Left ventricle myocardium inferior (tissue), 1 donor: Measurements from ENCODE around the gene BRICD5. TPM values are rescaled to one million over a fixed set of nuclear protein-coding genes. Genes with fewer than 3 reads are reported as not detected.
"Not testable (repeated sequence)": the region's sequence is repeated elsewhere in the genome, so short reads cannot be mapped to it uniquely, and the experiment has no call there.

ENCODE experiments used
- DNase-seq: peaks from one replicate; pipeline ENCODE4 v3.0.0-alpha.2; 2020
- H3K27ac ChIP-seq: fragments of 200-600 bp; replicated peaks from 2 replicates; pipeline ENCODE4 v1.8.0; 2021
- H3K27me3 ChIP-seq: fragments of 200-600 bp; 2 replicates; pipeline ENCODE4 v1.8.0; 2021; ENCODE audit warnings: low read depth
- H3K36me3 ChIP-seq: fragments of 200-600 bp; 2 replicates; pipeline ENCODE4 v1.8.0; 2021
- H3K4me1 ChIP-seq: fragments of 200-600 bp; 2 replicates; pipeline ENCODE4 v1.8.0; 2021
- H3K4me3 ChIP-seq: fragments of 200-600 bp; 2 replicates; pipeline ENCODE4 v1.8.0; 2021; ENCODE audit warnings: mild to moderate bottlenecking, moderate library complexity
- H3K9me3 ChIP-seq: fragments of 200-600 bp; replicated peaks from 2 replicates; pipeline ENCODE4 v1.8.0; 2021
- CTCF ChIP-seq: fragments of 200-600 bp; IDR thresholded peaks from 2 replicates; pipeline ENCODE4 v1.8.0; 2021; ENCODE audit warnings: antibody characterized with exemption, mild to moderate bottlenecking, borderline replicate concordance
- intact Hi-C: fragments of 100-400 bp; cut with micrococcal nuclease; formaldehyde crosslinking; loops from one replicate; pipeline ENCODE4 v1.11.0; 2022
- total RNA-seq: library from RNA; stranded (reverse); fragmentation: NEBNext Ultra II Directional; extraction: Animal tissue kit (Norgen Biotek cat#: 25700); gene quantifications from one replicate; pipeline ENCODE4 v1.2.1, GENCODE V29; 2021
- donor health status: DM: no; HTN: yes; CAD: no; lungs with severe emphysema.

BRICD5 gene
- total RNA-seq, 1 donor from 2014 or later, result 10.9 TPM

- Histone ChIP-seq H3K27me3 (no peaks in the 10 kb centered on the region), H3K4me3 (no peak overlapping the region), H3K27ac (no peak overlapping the region), H3K36me3 (peaks cover 72% of the 10 kb centered on the region), H3K4me1 (peaks cover 19% of the 10 kb centered on the region), H3K9me3 (no peaks in the 10 kb centered on the region)
- no peak for DNase-seq
- TF ChIP-seq CTCF, result no peak
- intact Hi-C loops, result loop anchor here (10.0 kb wide), 1 partner anchor 170 kb away; no protein-coding TSS in a partner anchor
Measured at GRCh38 chr16:2244926-2245795, 34.5 kb upstream of the BRICD5 start.

GRCh38 chr16:2244301-2244700 is 33.6 kb upstream of the BRICD5 start:
- Histone ChIP-seq H3K4me1 (peaks cover 10% of the 10 kb centered on the region), H3K9me3 (no peaks in the 10 kb centered on the region), H3K36me3 (peaks cover 77% of the 10 kb centered on the region), H3K27me3 (no peaks in the 10 kb centered on the region), H3K27ac (no peak overlapping the region), H3K4me3 (no peak overlapping the region)
- intact Hi-C loops, result loop anchor here (10.0 kb wide), 1 partner anchor 170 kb away; no protein-coding TSS in a partner anchor
- no peak for TF ChIP-seq CTCF
- no peak for DNase-seq

- peaks cover 75% of the 10 kb centered on the region for H3K36me3 ChIP-seq
- no peak for DNase-seq
- no peak for TF ChIP-seq CTCF
Measured at GRCh38 chr16:2243781-2244180, 33.1 kb upstream of the BRICD5 start.

GRCh38 chr16:2243031-2243528 is 32.4 kb upstream of the BRICD5 start:
- intact Hi-C loops, result loop anchor here (10.0 kb wide), 1 partner anchor 168 kb away; no protein-coding TSS in a partner anchor
- TF ChIP-seq CTCF, result no peak
- Histone ChIP-seq H3K27me3 (no peaks in the 10 kb centered on the region), H3K36me3 (peaks cover 68% of the 10 kb centered on the region), H3K9me3 (no peaks in the 10 kb centered on the region), H3K4me3 (no peak overlapping the region), H3K4me1 (peaks cover 9% of the 10 kb centered on the region), H3K27ac (no peak overlapping the region)
- DNase-seq, result no peak

More at GRCh38 chr16:2243781-2244180, 33.1 kb upstream of the BRICD5 start:
- no peak overlapping the region for H3K4me3 ChIP-seq
- H3K27ac ChIP-seq, result no peak overlapping the region
- H3K27me3 ChIP-seq, result no peaks in the 10 kb centered on the region
- H3K9me3 ChIP-seq, result no peaks in the 10 kb centered on the region
- intact Hi-C loops, result loop anchor here (10.0 kb wide), 1 partner anchor 169 kb away; no protein-coding TSS in a partner anchor
- H3K4me1 ChIP-seq, result peaks cover 7% of the 10 kb centered on the region

- no peak overlapping the region for H3K4me3 ChIP-seq
- intact Hi-C loops, result loop anchor here (10.0 kb wide), 1 partner anchor 168 kb away; no protein-coding TSS in a partner anchor
- no peaks in the 10 kb centered on the region for H3K9me3 ChIP-seq
- no peak for DNase-seq
- no peak for TF ChIP-seq CTCF
- H3K36me3 ChIP-seq, result peaks cover 68% of the 10 kb centered on the region
- peaks cover 2% of the 10 kb centered on the region for H3K27me3 ChIP-seq
- no peak overlapping the region for H3K27ac ChIP-seq
- H3K4me1 ChIP-seq, result peaks cover 14% of the 10 kb centered on the region
Measured at GRCh38 chr16:2242598-2242997, 31.9 kb upstream of the BRICD5 start.

- peaks cover 22% of the 10 kb centered on the region for H3K27me3 ChIP-seq
- H3K27ac ChIP-seq, H3K4me3 ChIP-seq, DNase-seq, H3K9me3 ChIP-seq: not testable (repeated sequence)
- intact Hi-C loops, result loop anchor here (10.0 kb wide), 1 partner anchor 166 kb away; no protein-coding TSS in a partner anchor
- H3K4me1 ChIP-seq, result peaks cover 25% of the 10 kb centered on the region
- peaks cover 58% of the 10 kb centered on the region for H3K36me3 ChIP-seq
Measured at GRCh38 chr16:2240331-2240730, 29.7 kb upstream of the BRICD5 start.
